Hepatocyte (in vitro differentiated cells): Measurements from ENCODE around the gene PLD5.

Experiments
- CTCF ChIP-seq: fragments of 200-600 bp; sonication (generic); IDR thresholded peaks from 2 replicates; pipeline ENCODE4 v1.5.1; 2016; ENCODE audit warnings: antibody characterized with exemption, mild to moderate bottlenecking; ENCODE audit not compliant: poor library complexity
- EZH2 ChIP-seq: fragments of 200-600 bp; sonication (generic); IDR thresholded peaks from 2 replicates; pipeline ENCODE4 v1.6.1; 2016; ENCODE audit warnings: antibody characterized with exemption, mild to moderate bottlenecking, borderline replicate concordance
- EZH2phosphoT487 ChIP-seq: fragments of 200-600 bp; sonication (generic); IDR thresholded peaks from one replicate; pipeline ENCODE4 v1.6.1; 2018; ENCODE audit warnings: antibody characterized with exemption, mild to moderate bottlenecking, low read depth, moderate library complexity; ENCODE audit not compliant: unreplicated experiment, severe bottlenecking

GRCh38 chr1:242184955-242185354 lies 339.5 kb downstream of the PLD5 start:
- TF ChIP-seq EZH2 (no peak), CTCF (no peak), EZH2phosphoT487 (no peak)
